ENCODE results near the gene C1orf50.
"Not testable (repeated sequence)": the region's sequence is repeated elsewhere in the genome, so short reads cannot be mapped to it uniquely, and the experiment has no call there.

Gene C1orf50

DNA sequence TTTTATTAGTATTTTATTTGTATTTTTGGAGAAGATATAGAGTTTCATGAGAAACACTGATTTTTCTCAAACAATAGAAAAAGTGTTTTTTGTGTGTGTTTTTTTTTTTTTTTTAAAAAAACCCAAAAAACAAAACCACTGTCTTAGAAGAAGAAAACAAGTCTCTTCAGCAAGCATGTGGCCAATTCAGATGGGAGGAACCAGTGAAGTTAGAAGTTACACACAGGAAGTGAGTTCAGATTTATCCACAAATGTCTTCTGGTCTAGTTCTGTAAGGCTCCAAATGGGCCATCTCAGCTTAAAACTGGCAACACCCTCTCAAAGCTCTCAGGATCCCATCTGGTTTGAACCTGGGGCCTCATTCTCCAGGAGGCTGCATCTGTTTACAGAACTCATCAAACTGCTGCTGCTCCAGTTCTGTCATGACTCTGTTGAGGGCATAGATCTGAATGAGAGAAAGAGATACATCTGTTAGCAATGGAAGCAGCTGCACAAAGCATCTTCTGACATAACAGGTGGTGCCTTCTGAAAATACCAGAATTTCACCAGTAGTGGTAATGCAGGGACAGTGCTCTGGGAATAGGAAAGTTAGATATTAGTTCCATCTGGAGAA, 40.1 kb downstream of the C1orf50 start:
- no peak for DNase-seq

DNA sequence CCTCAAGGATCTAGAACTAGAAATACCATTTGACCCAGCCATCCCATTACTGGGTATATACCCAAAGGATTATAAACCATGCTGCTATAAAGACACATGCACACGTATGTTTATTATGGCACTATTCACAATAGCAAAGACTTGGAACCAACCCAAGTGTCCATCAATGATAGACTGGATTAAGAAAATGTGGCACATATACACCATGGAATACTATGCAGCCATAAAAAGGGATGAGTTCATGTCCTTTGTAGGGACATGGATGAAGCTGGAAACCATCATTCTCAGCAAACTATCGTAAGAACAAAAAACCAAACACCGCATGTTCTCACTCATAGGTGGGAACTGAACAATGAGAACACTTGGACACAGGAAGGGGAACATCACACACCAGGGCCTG, 47.8 kb downstream of the C1orf50 start:
- not testable (repeated sequence) for DNase-seq

DNA sequence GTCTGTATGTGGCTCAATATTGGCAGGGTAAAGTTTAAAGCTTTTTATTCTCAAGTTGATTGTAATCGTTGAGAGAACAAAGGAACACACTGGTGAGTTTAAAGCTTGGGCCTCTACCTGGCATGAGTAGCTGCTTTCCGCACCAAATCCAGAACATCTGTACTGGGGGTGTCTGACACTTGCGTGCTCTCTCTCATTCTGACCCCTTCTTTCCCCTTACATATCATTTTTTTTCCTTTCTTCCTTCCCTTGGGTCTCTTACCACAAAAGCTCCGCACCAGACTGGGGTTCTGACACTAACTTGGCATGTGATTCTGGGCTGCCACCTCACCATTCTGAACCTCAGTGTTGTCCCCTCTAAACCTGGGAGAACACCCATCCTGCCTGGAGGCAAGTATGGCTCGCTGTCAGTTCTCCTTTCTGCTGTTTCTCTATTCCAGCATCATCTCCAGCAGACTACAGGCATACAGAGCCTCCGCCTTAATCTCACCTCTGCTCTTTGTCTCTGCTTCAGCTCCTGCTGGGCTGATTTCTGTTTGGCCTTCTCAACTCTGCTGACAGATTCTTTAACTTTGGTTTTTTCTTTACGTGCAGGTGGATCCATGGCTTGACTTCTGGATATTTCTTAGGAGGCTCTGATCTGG, 49.0 kb downstream of the C1orf50 start:
- DNase-seq: no peak

DNA sequence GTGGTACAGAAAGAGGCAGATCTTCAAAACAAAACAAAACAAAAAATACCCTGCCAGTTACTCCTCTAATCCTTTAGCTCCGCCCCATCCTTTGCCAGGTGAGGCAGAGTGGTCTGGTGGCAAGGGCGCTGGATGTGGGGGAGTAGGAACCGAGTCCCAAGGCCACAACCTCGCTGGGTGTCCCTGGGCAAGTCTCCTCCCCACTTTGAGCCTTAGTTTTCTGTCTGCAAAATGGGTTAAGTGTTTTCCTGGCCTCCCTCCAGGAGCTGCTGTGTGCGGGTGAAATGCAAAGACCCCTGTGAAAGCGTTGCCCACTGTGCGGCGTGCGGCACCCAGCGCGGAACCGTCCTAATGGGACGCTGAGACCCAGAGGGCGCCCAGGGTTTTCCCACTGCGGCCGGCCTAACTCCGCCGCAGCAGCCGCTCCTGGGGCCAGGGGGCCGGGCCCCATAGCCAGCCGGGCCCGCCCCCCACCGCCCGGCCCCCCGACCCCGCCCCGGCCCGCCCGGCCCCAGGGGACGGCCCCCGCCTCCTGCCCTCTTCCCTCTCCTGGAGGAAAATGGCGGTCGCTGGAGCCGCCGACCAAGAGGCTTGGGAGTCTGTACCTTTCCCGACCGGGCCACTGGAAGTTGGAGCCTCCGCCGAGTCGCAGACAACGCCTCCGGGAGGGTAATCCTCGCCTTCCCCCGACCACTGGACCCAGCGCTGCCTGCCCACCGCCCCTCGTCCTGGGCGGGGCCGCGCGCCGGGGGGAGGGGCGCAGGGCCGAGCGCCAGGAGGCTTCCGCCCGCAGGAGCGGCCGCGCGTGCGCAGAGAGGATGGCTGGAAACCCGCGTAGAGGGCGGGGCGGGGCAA, 49.8 kb downstream of the C1orf50 start, which contains the start of the genes ERMAP and SVBP:
Gene ERMAP, plus strand, starts transcription at position 538 of the 855 bp plus-strand sequence. CDS start 13,327 bp downstream, outside the sequence.
Gene SVBP, minus strand, starts transcription at position 813 of the 855 bp plus-strand sequence. CDS start 853 bp downstream, outside the sequence.
- peak; percentile 93 for DNase-seq

DNA sequence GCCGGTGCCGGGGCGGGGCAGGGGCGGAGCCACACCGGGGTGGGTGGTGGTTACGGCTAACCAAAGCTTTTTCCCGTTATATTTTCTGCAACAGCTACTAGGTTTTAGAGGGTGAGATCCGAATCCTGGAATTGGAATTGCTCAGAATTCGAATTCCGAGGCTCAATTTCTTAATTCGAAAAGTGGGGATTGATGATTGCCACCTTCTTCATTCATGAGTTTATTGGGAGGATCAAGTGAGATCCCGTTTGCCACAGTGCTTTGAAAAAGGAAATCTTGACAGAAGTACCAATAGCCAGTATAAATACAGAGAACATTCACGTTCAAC, 50.4 kb downstream of the C1orf50 start:
- DNase-seq: no peak

DNA sequence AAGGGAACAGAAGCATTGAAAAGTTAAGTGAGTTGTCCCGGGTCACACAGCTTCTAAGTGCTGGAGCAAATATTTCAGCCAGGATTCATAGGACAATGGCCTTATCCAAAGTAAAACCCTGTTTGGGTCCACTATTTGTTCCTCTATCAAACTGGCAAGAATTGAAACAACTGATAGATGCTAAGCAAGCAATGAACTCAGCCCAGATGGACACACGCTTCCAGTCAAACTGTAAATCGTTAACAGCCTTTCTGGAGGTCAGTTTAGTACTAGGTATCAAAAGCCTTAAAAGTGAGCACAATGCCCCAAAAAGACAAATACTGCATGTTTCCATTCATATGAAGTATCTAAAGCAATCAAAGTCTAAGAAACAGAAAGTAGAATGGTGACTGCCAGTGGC, 50.9 kb downstream of the C1orf50 start:
- no peak for DNase-seq

DNA sequence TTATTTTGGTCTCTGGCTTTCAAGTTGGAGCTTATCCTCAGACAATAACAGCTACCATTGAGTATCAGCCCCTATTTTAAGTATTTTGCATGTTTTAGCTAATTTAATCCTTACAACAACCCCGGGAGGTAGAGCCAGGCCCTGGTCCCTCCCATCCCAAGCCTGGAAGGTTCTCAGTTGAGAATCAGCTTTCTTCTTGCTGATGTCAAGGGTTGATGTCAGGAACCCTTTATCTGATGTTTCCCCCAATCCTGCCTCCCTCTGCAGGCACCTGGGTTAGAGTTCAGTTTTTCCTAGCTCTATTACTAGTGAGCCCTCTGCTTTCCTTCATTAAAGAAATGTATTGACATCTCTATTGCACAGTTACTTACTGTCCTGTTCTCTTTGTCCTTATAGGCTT, 53.8 kb downstream of the C1orf50 start:
- no peak for DNase-seq

DNA sequence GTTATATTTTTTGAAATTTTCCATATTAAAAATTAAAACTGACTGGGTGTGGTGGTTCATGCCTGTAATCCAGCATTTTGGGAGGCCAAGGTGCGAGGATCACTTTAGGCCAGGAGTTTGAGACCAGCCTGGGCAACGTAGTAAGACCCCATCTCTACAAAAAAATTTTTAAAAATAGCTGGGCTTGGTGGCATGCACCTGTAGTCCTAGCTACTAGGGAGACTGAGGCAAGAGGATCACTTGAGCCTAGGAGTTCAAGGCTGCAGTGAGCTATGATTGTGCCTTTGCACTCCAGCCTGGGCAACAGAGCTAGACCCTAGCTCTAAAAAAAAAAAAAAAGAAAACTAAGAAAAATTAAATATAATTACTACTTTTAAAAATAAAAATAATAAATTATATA, 54.6 kb downstream of the C1orf50 start:
- no peak for DNase-seq

DNA sequence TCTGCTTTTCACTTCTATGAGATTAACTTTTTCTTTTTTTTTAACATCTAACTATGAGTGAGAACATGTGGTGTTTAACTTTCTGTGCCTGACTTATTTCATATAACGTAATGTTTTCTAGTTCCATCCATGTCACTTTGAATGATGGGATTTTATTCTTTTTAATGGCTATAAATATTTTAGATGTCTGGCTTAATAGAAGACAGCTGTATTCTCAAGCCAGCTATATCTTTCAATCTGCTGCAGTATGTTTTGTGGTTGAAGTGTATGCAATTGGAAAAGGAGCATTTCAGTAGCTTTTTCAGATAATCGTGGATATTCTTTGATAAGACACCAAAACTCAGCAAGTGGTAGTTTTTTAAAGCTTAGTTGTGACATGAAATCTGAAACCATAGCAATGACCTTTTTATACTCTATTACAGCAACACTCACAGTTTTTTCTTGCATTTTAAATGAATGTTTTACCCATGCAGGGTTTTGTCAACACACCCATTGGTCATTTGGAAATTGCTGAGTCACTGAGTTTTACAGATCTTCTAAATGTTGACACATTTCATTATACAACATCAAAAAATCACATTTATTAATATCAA, 55.8 kb downstream of the C1orf50 start:
- no peak for DNase-seq

DNA sequence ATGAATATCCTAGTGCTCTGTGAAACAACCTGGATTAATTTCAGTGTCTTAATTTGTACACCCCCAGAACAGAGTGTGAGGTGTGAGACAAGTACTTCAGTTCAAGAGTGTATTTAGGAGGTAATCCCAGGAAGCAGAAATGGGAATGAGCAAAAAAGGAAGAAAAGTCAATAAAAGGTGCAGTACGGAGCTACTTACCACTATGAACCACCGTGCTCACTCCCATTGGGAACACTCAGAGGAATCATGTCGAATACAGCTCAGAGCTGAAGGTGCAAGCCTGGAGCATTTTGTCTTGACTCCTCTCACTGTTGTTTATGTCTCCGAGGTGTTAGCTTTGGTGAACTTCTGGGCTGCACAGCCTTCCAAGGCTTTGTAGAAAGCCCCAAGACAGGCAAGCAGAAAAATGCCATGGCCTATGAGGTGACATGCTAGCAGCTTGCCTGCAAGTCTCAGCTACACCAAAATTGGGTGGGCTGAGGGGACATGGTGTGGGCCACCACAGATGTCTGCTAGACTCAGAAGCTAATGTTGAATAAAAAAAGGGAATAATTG, 57.5 kb downstream of the C1orf50 start:
- DNase-seq: no peak

DNA sequence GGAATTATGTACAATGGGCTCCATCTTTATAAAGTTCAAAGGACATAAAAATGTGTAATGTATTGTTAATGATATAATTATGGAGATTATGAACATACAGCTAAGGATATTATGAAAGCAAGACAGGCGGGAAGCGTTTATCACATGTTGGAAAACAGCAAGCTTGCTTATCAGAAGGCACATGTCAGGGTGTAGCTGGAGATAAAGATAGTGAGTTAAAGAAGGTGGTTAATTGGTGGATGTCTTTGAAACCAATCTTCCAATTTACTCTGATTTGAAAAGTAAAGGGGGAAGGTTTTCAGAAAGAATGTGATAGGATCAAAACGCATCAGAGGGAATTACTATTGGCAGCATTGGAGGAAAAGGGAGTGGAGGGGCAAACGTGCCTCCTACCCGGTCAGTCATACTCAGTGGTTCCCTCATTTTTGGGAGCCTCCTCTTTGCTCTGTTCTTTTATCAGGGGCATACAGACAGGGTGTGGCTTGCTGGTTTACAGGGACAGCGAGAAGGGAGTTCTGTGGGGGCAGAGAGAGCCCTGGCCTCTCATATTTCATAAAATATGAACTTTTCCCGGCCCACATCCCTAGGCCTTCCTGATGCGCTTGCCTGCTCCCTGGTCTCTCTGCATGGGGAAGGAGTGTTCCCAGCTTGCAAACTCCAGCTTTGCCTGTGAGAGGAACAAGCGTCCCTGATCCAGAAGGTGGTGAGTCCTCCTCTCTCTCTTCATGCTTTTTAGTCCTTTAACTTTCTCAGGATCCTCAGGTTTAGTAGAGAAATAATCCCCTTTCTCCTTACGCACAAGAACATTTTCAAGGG, 58.2 kb downstream of the C1orf50 start:
- no peak for DNase-seq
